ENCODE measurements around the gene AGBL5.

DNA sequence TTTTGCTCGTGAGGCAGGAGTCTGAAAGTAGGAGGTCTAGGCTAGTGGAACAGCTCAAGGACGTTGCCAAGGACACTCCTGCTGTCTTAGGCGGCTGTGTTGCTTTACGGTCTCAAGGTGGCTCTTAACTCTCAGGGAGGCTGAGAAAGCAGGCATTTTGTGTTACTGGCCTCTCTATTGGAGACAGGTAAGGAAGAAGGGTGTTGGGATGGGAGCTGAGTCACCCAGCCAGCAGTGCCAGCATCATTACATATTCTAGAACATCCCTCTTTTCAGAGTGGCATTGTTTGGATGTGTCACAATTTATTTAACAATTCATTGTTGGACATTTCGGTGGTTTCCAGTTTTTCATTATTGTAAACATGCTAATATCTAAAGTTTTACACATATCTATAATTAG lies 49.5 kb upstream of the AGBL5 start:
- TF ChIP-seq, protein P1, sequence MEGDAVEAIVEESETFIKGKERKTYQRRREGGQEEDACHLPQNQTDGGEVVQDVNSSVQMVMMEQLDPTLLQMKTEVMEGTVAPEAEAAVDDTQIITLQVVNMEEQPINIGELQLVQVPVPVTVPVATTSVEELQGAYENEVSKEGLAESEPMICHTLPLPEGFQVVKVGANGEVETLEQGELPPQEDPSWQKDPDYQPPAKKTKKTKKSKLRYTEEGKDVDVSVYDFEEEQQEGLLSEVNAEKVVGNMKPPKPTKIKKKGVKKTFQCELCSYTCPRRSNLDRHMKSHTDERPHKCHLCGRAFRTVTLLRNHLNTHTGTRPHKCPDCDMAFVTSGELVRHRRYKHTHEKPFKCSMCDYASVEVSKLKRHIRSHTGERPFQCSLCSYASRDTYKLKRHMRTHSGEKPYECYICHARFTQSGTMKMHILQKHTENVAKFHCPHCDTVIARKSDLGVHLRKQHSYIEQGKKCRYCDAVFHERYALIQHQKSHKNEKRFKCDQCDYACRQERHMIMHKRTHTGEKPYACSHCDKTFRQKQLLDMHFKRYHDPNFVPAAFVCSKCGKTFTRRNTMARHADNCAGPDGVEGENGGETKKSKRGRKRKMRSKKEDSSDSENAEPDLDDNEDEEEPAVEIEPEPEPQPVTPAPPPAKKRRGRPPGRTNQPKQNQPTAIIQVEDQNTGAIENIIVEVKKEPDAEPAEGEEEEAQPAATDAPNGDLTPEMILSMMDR (conservative IDR thresholded peaks at IDR 0.05 in 1 of 2, IDR thresholded peaks at IDR 0.05 in 1 of 2; ENCODE audit: low read depth in 1 of 2, low read length in 2 of 2), result no peak
- no peak for TF ChIP-seq EZH2 (IDR thresholded peaks at IDR 0.05; ENCODE audit: low read length, missing control alignments)

All from fibroblast of lung (primary cell).